ENCODE measurements around the gene PLA2G4D.

Gene PLA2G4D

GRCh38 chr15:42083605-42083908, 10.8 kb downstream of the PLA2G4D start:
- no peak overlapping the region for H3K4me3 ChIP-seq (ENCODE audit: insufficient read depth, low read length, poor library complexity, severe bottlenecking)
- no peaks in the 10 kb centered on the region for H3K27me3 ChIP-seq (ENCODE audit: low read length)
- H4K20me1 ChIP-seq (ENCODE audit: low read depth, low read length) = no peaks in the 10 kb centered on the region
- no peaks in the 10 kb centered on the region for H3K36me3 ChIP-seq (ENCODE audit: low read length)
- H3K27ac ChIP-seq (ENCODE audit: low read depth, low read length) = no peak overlapping the region
- H3K9ac ChIP-seq (ENCODE audit: low read length) = no peak overlapping the region
- no peaks in the 10 kb centered on the region for H3K9me3 ChIP-seq (ENCODE audit: insufficient read depth, low read length)
- no peak overlapping the region for H2AFZ ChIP-seq (ENCODE audit: low read depth, low read length, severe bottlenecking)
- H3K79me2 ChIP-seq (ENCODE audit: insufficient read depth, low read length) = no peaks in the 10 kb centered on the region
- H3F3A ChIP-seq (ENCODE audit: insufficient read depth) = no peaks in the 10 kb centered on the region
- H3K4me2 ChIP-seq (ENCODE audit: low read depth, low read length, poor library complexity, severe bottlenecking) = no peak overlapping the region
- no peaks in the 10 kb centered on the region for H3K9me2 ChIP-seq (replicated peaks; ENCODE audit: insufficient read depth, low read length)
- TF ChIP-seq EZH2phosphoT487 (conservative IDR thresholded peaks at IDR 0.05; ENCODE audit: low read length) (no peak), CTCF (IDR thresholded peaks at IDR 0.05; ENCODE audit: insufficient read depth, low read length, poor library complexity, severe bottlenecking) (no peak)

- Histone ChIP-seq H3K4me2 (ENCODE audit: low read depth, low read length, poor library complexity, severe bottlenecking) (no peak overlapping the region), H3K9me3 (ENCODE audit: insufficient read depth, low read length) (no peaks in the 10 kb centered on the region), H3K27ac (ENCODE audit: low read depth, low read length) (no peak overlapping the region), H3K4me3 (ENCODE audit: insufficient read depth, low read length, poor library complexity, severe bottlenecking) (no peak overlapping the region), H3K9ac (ENCODE audit: low read length) (no peak overlapping the region), H3F3A (ENCODE audit: insufficient read depth) (no peaks in the 10 kb centered on the region), H4K20me1 (ENCODE audit: low read depth, low read length) (no peaks in the 10 kb centered on the region), H3K9me2 (replicated peaks; ENCODE audit: insufficient read depth, low read length) (no peaks in the 10 kb centered on the region), H3K36me3 (ENCODE audit: low read length) (no peaks in the 10 kb centered on the region), H3K79me2 (ENCODE audit: insufficient read depth, low read length) (no peaks in the 10 kb centered on the region), H2AFZ (ENCODE audit: low read depth, low read length, severe bottlenecking) (no peak overlapping the region), H3K27me3 (ENCODE audit: low read length) (no peaks in the 10 kb centered on the region)
- TF ChIP-seq EZH2phosphoT487 (conservative IDR thresholded peaks at IDR 0.05; ENCODE audit: low read length) (no peak), CTCF (IDR thresholded peaks at IDR 0.05; ENCODE audit: insufficient read depth, low read length, poor library complexity, severe bottlenecking) (no peak)
These were observed 11.3 kb downstream of the PLA2G4D start for GRCh38 chr15:42082823-42083604.

GRCh38 chr15:42082141-42082540, 12.2 kb downstream of the PLA2G4D start:
- TF ChIP-seq EZH2phosphoT487 (conservative IDR thresholded peaks at IDR 0.05; ENCODE audit: low read length) = no peak
- no peak for TF ChIP-seq CTCF (IDR thresholded peaks at IDR 0.05; ENCODE audit: insufficient read depth, low read length, poor library complexity, severe bottlenecking)
- Histone ChIP-seq H3K9me2 (replicated peaks; ENCODE audit: insufficient read depth, low read length) (no peaks in the 10 kb centered on the region), H3F3A (ENCODE audit: insufficient read depth) (no peaks in the 10 kb centered on the region), H3K79me2 (ENCODE audit: insufficient read depth, low read length) (no peaks in the 10 kb centered on the region), H3K4me2 (ENCODE audit: low read depth, low read length, poor library complexity, severe bottlenecking) (no peak overlapping the region), H3K36me3 (ENCODE audit: low read length) (no peaks in the 10 kb centered on the region), H3K4me3 (ENCODE audit: insufficient read depth, low read length, poor library complexity, severe bottlenecking) (no peak overlapping the region), H4K20me1 (ENCODE audit: low read depth, low read length) (no peaks in the 10 kb centered on the region), H3K27ac (ENCODE audit: low read depth, low read length) (no peak overlapping the region), H2AFZ (ENCODE audit: low read depth, low read length, severe bottlenecking) (no peak overlapping the region), H3K9me3 (ENCODE audit: insufficient read depth, low read length) (no peaks in the 10 kb centered on the region), H3K9ac (ENCODE audit: low read length) (no peak overlapping the region), H3K27me3 (ENCODE audit: low read length) (no peaks in the 10 kb centered on the region)
